Skeletal muscle satellite cell (primary cell): ENCODE data around the gene MAEL.

Source experiments
- H3K27me3 ChIP-seq: 2 replicates; pipeline ENCODE4 v1.7.0; 2013; ENCODE audit warnings: low read length; ENCODE audit not compliant: control insufficient read depth, insufficient read depth
- H3K36me3 ChIP-seq: 2 replicates; pipeline ENCODE4 v1.7.0; 2013; ENCODE audit warnings: mild to moderate bottlenecking, control low read depth, low read length; ENCODE audit not compliant: insufficient read depth
- H3K4me1 ChIP-seq: 2 replicates; pipeline ENCODE4 v1.7.0; 2013; ENCODE audit warnings: low read length; ENCODE audit not compliant: control insufficient read depth, insufficient read depth
- H3K4me2 ChIP-seq: 2 replicates; pipeline ENCODE4 v1.7.0; 2013; ENCODE audit warnings: mild to moderate bottlenecking, low read length
- H3K4me3 ChIP-seq: 2 replicates; pipeline ENCODE4 v1.7.0; 2013; ENCODE audit warnings: low read length
- H3K9ac ChIP-seq: 2 replicates; pipeline ENCODE4 v1.7.0; 2013; ENCODE audit warnings: mild to moderate bottlenecking, low read depth, low read length, moderate library complexity
- H3K9me3 ChIP-seq: replicated peaks from 2 replicates; pipeline ENCODE4 v1.7.0; 2013; ENCODE audit warnings: mild to moderate bottlenecking, control low read depth, low read length

Gene MAEL

DNA sequence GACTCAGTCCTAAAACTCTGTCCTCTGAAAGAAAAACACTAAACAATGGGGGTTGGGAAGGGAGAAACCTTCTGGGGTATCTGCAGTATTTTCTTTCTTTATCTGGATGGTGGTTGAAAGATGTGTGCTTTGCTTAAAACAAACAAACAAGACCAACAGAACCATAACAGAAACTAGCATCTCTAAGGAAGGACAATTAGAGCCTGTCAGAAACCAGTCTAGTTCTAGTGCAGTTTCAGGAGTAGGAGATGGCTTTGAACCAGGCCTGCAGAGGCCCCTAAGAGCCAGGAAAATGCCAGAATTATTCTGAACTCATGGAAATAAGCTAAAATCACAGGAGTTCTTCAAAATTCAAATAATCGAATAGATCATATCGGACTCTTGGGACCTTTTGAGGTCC, 32.2 kb upstream of the MAEL start:
- no peak overlapping the region for H3K9ac ChIP-seq
- H3K4me2 ChIP-seq = no peak overlapping the region
- no peaks in the 10 kb centered on the region for H3K9me3 ChIP-seq
- no peaks in the 10 kb centered on the region for H3K36me3 ChIP-seq
- H3K27me3 ChIP-seq = peaks cover 11% of the 10 kb centered on the region
- H3K4me1 ChIP-seq = peaks cover 6% of the 10 kb centered on the region
- no peak overlapping the region for H3K4me3 ChIP-seq

- Histone ChIP-seq H3K27me3 (peaks cover 15% of the 10 kb centered on the region), H3K4me3 (no peak overlapping the region), H3K36me3 (no peaks in the 10 kb centered on the region), H3K9me3 (no peaks in the 10 kb centered on the region), H3K4me2 (no peak overlapping the region), H3K4me1 (no peaks in the 10 kb centered on the region), H3K9ac (no peak overlapping the region)
These were observed 28.1 kb upstream of the MAEL start for GRCh38 chr1:166960858-166961474.

GRCh38 chr1:166969074-166969677, 19.9 kb upstream of the MAEL start:
- H3K4me1 ChIP-seq = peaks cover 6% of the 10 kb centered on the region
- no peak overlapping the region for H3K9ac ChIP-seq
- H3K9me3 ChIP-seq = no peaks in the 10 kb centered on the region
- H3K36me3 ChIP-seq = no peaks in the 10 kb centered on the region
- no peak overlapping the region for H3K4me3 ChIP-seq
- H3K4me2 ChIP-seq = no peak overlapping the region
- H3K27me3 ChIP-seq = peaks cover 41% of the 10 kb centered on the region

DNA sequence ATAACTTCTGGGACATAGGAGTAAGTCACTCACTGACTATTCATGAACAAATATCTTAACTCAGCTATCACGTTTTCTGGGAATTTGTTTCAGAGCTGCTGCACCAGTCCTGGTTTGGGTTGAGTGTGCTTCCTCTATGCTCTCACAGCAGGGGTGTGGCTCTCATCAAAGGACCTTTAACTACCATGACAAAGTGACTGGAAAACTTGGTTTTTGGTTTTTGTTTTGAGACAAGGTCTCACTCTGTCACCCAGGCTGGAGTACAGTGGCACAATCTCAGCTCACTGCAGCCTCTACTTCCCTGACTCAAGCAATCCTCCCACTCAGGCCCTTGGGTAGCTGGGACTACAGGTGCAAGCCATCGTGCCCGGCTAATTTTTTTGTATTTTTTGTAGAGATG, 17.8 kb upstream of the MAEL start:
- Histone ChIP-seq H3K4me3 (no peak overlapping the region), H3K9me3 (no peaks in the 10 kb centered on the region), H3K36me3 (no peaks in the 10 kb centered on the region), H3K4me2 (no peak overlapping the region), H3K27me3 (peaks cover 54% of the 10 kb centered on the region), H3K4me1 (peaks cover 13% of the 10 kb centered on the region), H3K9ac (no peak overlapping the region)

- H3K9ac ChIP-seq = no peak overlapping the region
- H3K27me3 ChIP-seq = peaks cover 60% of the 10 kb centered on the region
- H3K4me1 ChIP-seq = peaks cover 13% of the 10 kb centered on the region
- no peak overlapping the region for H3K4me3 ChIP-seq
- H3K9me3 ChIP-seq = no peaks in the 10 kb centered on the region
- H3K36me3 ChIP-seq = no peaks in the 10 kb centered on the region
- H3K4me2 ChIP-seq = no peak overlapping the region
These were observed 16.9 kb upstream of the MAEL start for GRCh38 chr1:166972193-166972592.

GRCh38 chr1:166972826-166973225, 16.3 kb upstream of the MAEL start:
- Histone ChIP-seq H3K4me3 (no peak overlapping the region), H3K4me1 (peaks cover 13% of the 10 kb centered on the region), H3K9me3 (no peaks in the 10 kb centered on the region), H3K4me2 (no peak overlapping the region), H3K36me3 (no peaks in the 10 kb centered on the region), H3K27me3 (peaks cover 63% of the 10 kb centered on the region), H3K9ac (no peak overlapping the region)

- Histone ChIP-seq H3K9ac (peak overlapping the region; percentile 52), H3K4me3 (peak overlapping the region; percentile 85), H3K9me3 (no peaks in the 10 kb centered on the region), H3K36me3 (no peaks in the 10 kb centered on the region), H3K4me2 (peak overlapping the region; percentile 99), H3K4me1 (peaks cover 13% of the 10 kb centered on the region), H3K27me3 (peaks cover 69% of the 10 kb centered on the region)
These were observed 14.3 kb upstream of the MAEL start for GRCh38 chr1:166974647-166975345.

DNA sequence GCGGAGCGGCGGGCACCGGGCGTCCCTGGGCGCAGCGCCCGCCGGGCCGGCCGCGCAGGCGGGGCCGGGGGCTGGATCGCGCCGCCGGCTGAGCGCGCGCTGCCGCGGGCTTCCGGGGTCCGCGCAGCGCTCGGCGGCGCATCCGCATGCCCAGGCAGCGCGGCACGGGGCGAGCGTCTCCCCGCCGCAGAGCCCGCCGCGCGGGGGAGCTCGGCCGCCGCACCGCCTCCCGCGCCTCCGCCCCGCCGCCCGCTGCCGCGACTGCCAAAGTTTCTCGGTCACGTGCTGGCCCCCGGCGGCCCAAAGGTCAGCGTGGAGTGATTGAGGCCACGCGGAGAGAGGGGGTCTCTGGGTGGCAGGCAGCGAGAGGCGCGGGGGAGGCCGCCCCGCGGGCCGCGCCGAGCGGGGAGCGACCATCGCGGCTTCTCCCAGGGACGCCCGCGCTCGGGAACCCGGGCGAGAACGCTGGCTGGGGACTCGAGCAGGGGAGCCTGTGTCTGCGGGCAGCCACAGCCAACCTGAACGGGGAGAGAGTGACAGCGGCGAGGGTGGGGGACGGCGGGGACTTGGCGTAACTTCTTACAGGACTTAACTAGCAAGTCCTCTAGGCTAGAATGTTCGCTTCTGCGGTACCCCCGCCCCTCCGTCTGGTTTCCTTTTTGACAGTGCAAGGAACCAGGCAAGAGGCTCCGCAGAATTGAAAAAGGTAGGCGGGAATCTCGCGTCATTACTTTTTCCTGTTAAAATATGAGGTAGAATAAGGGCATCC, 13.5 kb upstream of the MAEL start, which contains the start of gene ILDR2:
ILDR2 (minus strand) TSS at position 180 of the 769 bp plus-strand sequence. CDS start 272 bp downstream, outside the sequence.
- peaks cover 67% of the 10 kb centered on the region for H3K27me3 ChIP-seq
- H3K4me3 ChIP-seq = peak within 1 kb of the TSS; percentile 85
- H3K9me3 ChIP-seq = no peaks in the 10 kb centered on the region
- H3K4me2 ChIP-seq = peak within 1 kb of the TSS; percentile 99
- H3K4me1 ChIP-seq = peaks cover 13% of the 10 kb centered on the region
- peak within 1 kb of the TSS; percentile 63 for H3K9ac ChIP-seq
- no peaks in the 10 kb centered on the region for H3K36me3 ChIP-seq

DNA sequence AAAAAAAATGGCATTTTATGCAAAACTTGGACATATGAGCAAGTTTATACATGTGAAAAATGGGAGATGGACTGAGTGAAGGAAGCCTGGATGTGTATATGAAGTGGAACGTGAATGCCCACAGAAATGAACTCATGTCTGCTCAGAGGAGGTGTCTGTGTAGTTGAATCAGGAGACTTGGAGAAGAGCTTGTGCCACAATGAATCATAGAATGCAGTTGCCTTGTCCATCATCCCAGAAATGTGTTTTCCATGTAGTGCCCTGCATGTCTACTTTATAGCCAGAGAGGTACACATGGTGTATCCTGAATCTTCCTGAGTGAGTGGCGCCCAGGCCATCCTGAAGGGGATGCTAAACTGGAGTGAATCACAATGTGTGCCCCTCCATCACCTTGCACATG, 11.1 kb upstream of the MAEL start:
- Histone ChIP-seq H3K9ac (no peak overlapping the region), H3K4me3 (no peak overlapping the region), H3K4me2 (no peak overlapping the region), H3K36me3 (no peaks in the 10 kb centered on the region), H3K4me1 (peaks cover 13% of the 10 kb centered on the region), H3K27me3 (peaks cover 60% of the 10 kb centered on the region), H3K9me3 (no peaks in the 10 kb centered on the region)

DNA sequence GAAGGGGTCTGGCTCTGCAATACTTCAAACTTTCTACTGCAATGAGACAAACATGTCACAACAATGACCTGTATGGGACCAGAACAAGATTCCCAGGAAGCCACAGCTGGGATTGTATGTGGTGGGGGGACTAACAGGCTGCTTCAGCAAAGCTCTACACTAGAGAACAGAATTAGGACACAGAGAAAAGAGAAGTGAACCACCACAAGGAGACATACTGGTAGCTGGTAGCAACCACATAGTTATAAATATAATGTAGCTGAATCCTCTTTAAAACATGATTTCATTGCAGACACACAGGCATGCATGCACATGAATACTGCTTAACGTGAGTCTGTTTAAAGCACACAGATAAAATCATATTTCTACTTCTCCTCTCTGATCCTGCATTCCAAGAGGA, 10.3 kb upstream of the MAEL start:
- Histone ChIP-seq H3K4me3 (no peak overlapping the region), H3K4me1 (peaks cover 10% of the 10 kb centered on the region), H3K9me3 (no peaks in the 10 kb centered on the region), H3K36me3 (no peaks in the 10 kb centered on the region), H3K9ac (no peak overlapping the region), H3K4me2 (no peak overlapping the region), H3K27me3 (peaks cover 52% of the 10 kb centered on the region)

DNA sequence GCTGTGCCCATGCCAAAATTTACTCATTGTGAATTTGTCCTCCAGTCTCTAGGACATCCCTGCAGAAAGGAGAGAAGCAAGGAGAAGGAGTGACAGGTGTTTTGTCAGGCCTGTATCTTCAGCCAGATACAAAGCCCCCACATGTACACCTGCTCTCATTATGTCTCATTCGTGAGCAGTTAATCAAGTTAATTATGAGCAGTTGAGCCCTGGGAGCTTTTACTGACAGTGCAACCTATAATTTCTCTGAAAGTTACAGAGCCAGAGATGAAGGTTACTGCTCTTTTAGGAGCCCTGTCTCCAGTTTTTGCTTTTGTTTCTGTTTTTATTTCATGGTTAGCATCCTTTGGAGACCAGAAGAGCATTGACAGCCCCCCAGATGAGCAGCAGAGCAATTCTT, 8.7 kb upstream of the MAEL start:
- peaks cover 39% of the 10 kb centered on the region for H3K27me3 ChIP-seq
- H3K4me3 ChIP-seq = no peak overlapping the region
- H3K9me3 ChIP-seq = no peaks in the 10 kb centered on the region
- no peaks in the 10 kb centered on the region for H3K36me3 ChIP-seq
- no peak overlapping the region for H3K4me2 ChIP-seq
- no peak overlapping the region for H3K9ac ChIP-seq
- H3K4me1 ChIP-seq = no peaks in the 10 kb centered on the region
